GM19452 (cell line): ENCODE results near the gene GNG7.
"Not testable (repeated sequence)": the region's sequence is repeated elsewhere in the genome, so short reads cannot be mapped to it uniquely, and the experiment has no call there.

Experiments used
- ATAC-seq: cut with Tn5 transposase; IDR thresholded peaks from one replicate; pipeline ENCODE4 v1.9.1; 2021; ENCODE audit not compliant: unreplicated experiment

GNG7 gene

DNA sequence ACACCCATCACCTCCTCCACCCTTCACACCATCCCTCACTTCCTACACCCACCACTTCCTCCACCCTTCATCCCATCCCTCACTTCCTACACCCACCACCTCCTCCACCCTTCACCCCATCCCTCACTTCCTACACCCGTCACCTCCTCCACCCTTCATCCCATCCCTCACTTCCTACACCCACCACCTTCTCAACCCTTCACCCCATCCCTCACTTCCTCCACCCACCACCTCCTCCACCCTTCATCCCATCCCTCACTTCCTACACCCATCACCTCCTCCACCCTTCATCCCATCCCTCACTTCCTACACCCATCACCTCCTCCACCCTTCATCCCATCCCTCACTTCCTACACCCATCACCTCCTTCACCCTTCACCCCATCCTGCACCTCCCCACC lies 11.6 kb upstream of the GNG7 start:
- not testable (repeated sequence) for ATAC-seq

DNA sequence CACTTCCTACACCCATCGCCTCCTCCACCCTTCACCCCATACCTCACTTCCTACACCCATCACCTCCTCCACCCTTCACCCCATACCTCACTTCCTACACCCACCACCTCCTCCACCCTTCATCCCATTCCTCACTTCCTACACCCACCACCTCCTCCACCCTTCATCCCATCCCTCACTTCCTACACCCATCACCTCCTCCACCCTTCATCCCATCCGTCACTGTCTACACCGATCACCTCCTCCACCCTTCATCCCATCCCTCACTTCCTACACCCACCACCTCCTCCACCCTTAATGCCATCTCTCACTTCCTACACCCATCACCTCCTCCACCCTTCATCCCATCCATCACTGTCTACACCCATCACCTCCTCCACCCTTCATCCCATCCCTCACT lies 10.7 kb upstream of the GNG7 start:
- ATAC-seq = not testable (repeated sequence)

DNA sequence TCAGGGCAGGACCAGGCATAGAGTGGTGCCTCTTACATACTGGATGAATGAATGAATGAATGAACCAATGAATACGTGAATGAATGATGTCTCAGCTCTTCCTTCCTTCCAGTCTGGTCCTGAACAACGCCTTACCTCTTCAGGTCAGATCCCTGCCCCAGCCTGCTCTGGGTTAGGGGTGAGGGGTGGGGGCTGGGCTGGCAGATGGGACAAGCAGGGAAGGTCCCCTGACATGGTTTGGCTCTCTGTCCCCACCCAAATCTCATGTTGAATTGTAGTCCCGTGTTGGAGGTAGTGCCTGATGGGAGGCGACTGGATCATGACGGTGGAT lies 9.3 kb upstream of the GNG7 start:
- ATAC-seq = no peak

DNA sequence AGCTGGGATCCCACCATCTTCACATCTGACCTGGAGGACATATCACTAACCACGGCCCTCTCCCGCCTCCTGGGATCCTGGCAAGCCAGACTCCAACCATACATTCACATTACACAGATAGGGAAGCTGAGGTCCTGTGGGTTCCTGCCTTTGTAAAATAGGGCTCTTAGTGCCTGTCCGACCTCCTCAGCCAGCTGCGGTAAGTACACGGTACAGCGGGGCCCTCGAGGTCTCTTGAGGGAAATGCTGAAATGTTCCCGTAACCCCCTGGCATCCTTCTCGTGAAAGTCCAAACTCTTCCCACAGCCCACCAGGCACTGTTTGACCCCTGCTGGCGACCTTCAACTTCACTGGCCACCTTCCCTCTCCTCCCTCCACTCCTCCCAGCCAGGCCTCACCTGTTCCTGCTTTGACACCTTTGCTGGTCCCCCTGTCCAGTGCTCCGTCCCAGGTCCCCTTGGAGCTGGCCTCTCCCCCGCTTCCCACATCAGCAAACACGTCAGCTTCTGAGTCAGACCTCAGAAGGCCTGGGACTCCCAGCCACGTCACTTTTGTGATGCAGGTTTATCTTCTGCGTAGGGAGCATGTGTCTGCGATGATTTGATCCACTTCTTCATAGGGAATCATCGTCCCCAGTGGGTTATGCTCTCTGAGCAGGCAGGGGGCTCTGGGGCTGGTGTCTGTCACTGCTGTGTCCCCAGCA lies 8.8 kb upstream of the GNG7 start:
- ATAC-seq = no peak

DNA sequence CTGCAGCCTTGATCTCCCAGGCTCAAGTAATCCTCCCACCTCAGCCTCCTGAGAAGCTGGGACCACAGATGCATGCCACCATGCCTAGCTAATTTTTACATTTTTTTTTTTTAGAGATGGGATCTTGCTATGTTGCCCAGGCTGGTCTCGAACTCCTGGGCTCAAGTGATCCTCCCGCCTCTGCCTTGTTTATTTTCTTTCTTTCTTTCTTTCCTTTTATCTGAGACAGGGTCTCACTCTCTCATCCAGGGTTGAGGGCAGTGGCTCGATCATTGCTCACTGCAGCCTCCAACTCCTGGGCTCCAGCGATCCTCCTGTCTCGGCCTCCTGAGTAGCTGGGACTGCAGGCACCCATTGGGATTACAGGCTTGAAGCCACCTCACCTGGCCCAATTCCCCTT lies 3.8 kb upstream of the GNG7 start:
- ATAC-seq = no peak

DNA sequence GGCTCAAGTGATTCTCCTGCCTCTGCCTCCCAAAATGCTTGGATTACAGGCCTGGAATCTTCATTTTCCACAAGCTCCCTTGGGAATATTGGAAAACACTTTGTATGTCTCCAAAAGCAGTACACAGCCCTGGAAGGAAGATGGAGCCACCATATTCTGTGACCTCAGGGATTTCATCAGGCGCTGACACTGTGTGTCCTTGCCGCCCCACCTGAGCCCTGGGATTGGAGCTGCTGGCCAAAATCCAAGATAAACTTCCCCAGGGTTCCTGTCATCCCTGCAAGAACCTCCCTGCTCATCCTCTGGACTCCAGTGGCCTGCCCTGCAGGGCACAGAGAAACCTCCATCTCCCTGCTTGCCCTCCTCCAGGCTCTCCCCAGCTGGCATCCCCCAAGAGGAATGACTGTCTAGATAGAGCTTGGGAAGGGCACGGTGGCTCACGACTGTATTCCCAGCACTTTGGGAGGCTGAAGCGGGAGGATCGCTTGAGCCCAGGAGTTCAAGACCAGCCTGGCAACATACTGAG lies 1.3 kb upstream of the GNG7 start:
- no peak for ATAC-seq

DNA sequence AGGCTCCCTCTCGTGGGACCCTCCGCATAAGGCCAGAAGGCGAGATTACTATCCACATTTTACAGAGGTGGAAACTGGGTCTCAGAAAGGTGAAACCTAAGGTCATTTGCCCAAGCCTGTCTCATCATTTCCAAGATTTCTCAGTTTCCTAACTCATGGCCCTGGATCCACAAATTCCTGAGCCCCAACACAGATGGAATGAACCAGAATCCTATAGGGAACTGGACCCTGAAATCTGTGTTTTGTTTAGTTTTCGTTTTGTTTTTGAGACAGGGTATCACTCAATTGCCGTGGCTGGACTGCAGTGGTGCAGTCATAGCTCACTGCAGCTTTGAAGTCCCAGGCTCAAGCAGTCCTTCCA lies 563 bp upstream of the GNG7 start:
- no peak for ATAC-seq

DNA sequence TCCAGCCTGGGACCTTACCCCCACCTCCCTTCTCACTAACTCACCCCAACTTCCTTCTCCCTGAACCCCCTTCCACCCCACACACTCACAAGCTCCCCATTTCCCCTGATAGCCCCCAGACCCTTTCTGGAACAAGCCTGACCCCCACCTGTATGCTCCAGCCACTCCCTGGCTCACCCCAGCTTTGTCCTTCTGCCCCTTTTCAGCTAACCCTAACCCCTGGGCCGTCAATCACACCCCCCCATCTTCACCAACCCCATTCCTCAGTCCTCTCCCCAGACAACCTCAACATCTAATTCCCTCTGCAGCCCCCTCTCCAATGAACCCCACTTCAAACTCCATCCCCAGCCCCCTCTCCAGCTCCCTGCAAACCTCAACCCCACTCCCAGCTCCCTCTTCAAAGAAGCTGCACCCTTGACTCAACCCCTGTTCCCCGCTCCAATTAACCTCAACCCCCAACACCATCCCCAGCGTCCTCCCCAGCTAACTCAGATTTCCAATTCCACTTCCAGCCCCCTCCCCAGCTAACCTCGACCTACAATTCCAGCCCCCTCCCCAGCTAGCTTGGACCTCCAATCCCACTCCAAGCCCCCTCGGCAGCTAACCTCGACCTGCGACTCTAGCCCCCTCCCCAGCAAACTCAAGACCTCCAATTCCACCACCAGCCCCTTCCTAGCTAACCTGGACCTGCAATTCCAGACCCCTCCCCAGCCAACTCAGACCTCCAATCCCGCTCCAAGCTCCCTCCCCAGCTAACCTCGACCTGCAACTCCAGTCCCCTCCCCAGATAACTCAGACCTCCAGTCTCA lies 929 bp downstream of the GNG7 start:
- no peak for ATAC-seq

DNA sequence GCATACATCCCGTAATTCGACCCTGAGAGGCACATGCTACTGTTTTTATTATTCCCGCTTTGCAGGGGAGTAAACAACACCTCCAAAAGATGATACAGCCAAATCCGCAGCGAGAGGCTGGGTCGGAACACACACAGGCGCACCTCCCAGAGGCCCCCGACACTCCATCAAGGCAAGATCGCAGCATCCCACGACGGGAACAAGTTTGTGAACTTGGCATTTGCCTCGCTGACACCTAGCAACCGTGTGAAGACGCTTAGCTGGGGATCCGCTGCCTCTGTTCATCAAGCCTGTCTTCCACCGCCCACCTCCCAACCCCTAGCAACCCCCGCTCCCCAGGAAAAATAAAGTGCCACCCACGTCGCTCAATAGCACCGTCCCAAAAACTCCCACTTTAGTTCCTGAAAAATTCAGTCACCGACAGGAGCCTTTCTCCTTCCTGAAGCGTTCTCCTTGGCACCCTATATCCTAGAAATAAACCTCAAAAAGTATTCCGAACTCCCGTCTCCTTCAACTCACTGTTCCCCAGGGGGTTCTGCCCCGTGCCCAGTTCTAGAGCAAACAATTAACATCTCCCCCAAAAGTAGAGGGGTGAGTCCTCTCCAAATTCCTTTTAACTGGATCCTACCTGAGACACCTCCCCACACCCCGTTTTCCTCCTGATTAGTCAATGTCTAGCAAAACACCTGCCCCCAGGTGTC lies 1.7 kb downstream of the GNG7 start:
- ATAC-seq = no peak

DNA sequence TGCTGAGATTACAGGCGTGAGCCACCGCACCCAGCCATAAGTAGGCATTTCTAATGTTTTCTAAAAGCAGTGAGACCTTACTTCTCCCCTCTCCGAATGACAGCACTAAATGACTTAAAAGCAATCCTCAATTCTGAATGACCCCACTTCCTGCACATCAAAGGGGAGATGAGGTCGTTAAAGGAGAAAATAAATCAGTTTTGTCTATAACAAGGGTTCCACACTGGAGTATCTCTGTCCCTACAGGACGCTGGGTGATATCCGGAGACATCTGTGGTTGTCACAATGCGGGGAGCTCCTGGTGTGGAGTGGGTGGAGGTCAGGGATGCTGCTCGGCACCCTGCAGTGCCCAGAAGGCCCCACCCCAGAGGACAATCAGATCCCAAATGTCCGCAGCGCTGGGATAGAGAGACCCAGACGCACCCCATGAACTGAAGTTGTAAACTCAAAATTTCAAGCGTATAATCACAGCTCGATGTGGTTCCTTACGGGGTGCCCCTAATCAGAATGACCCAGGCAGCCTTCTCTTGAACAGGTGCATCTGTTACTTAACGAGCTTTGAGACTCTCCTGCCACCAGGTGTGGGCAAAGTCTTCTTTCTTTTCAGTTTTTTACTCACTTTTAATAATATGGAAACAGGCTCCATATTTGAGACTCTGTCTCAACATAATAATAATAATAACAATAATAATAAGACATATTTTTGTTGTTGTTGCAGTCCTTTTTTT lies 2.9 kb downstream of the GNG7 start:
- no peak for ATAC-seq

DNA sequence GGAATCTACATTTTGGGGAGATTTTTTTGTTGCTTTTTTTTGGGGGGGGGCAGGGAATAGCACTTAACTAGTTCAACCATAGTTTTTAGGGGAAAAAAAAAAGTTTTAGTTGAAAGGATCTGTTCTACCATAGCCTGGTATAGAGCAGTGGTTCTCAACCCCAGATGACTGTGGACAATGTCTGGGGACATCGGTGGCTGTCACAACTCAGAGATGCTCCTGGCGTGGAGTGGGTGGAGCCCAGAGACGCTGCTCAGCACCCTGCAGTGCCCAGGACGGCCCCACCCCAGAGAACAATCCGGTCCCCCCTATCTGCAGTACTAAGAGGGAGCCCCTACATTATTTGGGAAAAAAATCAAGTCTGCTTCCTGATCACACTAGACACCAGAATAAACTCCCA lies 8.3 kb downstream of the GNG7 start:
- no peak for ATAC-seq

DNA sequence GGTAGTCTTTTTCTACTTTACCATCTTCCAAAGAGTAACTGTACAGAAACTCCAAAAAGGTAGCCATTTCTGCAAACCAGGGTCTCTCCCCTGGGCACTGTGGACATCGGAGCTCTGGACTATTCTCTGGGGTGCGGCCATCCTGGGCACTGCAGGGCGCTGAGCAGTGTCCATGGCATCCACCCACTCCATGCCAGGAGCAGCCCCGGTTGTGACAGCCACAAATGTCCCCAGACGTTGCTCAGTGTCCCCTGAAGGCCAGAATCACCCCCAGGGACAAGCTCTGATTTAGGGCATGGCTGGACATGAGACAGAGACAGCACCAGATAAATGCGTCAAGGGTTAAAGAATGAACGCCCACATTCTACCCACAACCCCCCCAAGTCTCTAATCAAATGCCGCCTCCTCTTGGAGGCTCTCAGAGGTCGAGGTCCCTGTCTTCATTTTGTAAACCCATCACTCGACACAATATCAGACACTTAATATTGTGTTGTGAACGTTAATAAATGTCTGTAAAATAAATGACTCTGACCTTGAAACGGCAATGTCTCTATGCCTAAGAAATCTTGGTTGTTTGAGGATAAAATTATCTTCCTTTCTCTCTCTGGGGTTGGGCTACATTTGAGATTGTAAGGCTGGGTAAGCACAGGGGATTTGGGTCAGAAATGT lies 8.9 kb downstream of the GNG7 start:
- ATAC-seq = no peak

DNA sequence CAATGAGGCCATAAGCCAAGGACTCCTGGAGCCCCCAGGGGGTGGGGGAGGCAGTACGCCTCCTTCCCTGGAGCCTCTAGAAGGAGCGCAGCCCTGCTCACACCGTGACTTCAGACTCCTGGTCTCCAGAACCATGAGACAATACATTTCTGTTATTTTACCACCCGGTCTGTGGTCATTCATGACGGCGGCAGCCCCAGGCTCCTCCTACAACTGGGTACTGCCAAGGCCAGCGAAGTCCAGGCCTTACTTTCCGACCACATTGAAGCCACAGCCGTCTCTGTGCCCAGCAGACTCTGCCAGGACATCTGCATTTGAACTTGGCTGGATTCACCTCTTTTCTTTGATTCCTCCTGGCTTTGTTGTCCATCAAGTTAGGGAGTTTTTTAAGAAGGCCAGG lies 10.5 kb downstream of the GNG7 start:
- ATAC-seq = no peak

DNA sequence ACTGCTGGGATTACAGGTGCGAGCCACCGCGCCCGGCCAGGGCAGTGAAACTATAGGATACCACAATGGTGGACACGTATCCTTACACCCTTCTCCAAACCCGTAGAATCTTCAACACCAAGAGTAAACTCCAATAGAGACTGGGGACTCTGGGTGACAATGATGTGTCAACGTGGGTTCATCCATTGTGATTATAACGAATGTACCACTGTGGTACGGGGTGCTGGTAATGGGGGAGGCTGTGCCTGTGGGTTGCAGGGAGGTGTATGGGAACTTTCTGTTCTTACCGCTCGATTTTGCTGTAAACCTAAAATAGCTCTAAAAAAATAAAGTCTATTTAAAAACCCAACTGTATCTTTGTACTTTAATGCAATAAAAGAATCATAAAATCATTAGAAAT lies 11.6 kb downstream of the GNG7 start:
- ATAC-seq = no peak

DNA sequence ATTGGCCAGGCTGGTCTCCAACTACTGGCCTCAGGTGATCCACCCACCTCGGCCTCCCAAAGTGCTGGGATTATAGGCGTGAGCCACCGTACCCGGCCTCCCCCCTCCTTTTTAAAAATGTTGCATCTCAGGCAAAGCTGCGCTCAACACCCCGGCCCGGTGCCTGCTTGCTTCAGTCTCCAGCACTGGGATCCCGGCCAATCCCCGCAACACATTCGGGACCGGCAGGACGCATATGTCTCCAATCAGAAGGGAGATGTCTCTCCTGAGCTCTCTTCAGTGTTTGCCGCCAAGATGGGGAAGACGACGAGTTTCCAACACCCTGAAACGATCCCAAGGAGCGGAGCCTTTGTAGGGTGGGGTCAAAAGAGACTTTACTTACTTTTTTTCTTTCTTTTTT lies 16.1 kb downstream of the GNG7 start:
- no peak for ATAC-seq

DNA sequence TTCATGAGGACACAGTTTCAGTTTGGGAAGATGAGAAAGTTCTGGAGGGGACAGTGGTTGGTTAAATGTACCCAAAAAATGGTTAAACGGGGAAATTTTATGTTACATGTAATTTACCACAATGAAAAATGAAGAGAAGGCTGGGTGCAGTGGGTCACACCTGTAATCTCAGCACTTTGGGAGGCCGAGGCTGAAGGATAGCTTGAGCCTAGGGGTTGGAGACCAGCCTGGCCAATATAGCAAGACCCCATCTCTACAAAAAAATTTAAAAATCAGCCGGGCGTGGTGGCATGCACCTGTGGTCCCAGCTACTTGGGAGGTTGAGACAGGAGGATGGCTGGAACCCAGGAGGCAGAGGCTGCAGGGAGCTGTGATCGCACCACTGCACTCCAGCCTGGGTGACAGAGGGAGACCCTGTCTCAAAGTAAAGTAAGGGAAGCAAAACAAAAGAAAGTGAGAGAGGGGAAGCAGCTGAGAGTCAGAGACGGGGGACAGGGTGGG lies 17.2 kb downstream of the GNG7 start:
- no peak for ATAC-seq

DNA sequence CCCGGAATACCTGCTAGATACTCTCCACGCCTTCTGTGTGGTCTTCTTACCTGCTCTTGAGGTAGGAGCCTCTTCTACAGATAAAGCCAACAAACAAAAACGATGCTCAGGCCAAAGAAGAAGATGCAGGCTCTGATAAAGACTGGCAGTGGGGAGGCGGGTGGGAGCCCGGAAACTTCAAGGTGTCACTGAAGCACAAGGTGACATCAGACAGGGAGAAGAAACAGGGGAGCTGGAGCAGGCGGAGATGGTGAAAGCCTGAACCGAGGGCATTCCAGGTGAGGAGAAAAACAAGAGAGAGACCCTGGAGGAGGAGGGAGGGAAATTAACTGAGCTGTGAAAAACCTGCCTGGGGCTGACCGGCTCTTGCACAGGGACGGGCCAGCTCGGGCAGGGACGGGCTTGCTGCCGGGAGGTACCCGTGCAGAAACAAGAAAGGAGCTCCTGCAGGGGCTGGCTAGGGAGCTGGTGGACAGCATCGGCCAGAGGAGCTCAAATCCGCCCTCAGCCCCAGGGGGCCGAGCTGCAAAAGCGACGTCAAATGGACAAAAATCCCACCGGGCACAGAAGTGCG lies 19.0 kb downstream of the GNG7 start:
- no peak for ATAC-seq

DNA sequence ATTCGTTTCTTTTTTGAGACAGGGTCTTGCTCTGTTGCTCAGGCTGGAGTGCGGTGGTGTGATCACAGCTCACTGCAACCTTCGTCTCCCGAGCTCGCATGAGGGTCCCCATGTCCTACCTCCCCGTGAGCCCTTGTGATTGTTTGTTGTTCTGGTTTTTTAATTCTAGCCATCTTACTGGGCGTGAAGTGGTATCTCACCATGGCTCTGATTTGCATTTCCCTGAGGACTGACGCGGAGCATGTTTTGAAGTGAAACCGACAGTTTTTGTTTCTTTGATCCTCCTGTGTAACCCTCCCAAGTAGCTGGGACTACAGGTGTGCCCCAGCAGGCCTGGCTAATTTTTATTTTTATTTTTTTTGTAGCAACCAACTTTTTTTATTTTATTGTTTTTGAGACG lies 21.7 kb downstream of the GNG7 start:
- ATAC-seq = no peak

DNA sequence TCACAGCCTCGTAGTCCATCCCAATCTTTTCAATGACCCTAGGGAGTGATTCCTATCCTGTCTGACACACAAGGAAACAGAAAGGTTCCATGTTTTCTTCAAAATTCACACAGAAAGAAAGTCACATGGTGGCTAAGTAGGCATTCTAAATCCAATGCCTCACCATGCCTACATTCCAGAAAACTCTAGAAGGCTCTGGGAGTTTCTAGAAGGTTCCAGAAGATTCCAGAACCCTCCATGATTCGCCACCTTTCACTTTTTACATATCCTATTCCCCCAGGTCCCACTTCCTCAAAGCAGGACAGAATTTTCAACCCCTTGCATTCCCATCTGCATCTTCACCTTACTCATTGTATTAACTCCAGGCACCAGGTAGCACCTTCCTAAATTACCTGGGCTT lies 23.1 kb downstream of the GNG7 start:
- no peak for ATAC-seq

DNA sequence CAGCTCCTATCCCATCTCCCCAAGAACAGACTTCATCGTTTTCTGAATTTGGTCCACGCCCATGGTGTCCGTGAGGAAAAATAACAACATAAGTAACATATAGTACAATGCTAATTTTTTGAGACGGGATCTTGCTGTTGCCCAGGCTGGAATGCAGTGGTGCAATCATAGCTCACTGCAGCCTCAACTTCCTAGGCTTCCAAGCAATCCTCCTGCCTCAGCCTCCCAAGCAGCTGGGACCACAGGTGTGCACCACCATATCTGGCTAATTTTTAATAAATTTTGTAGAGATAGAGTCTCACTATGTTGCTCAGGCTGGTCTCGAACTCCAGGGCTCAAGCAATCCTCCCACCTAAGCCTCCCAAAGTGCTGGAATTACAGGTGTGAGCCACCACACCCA lies 23.5 kb downstream of the GNG7 start:
- not testable (repeated sequence) for ATAC-seq
